KOPT-K1 (cell line): ENCODE measurements around the gene TULP4.
"Not testable (repeated sequence)": the region's sequence is repeated elsewhere in the genome, so short reads cannot be mapped to it uniquely, and the experiment has no call there.

Source experiments
- H3K27ac ChIP-seq: fragments of 200-600 bp; sonication (generic); 2 replicates; pipeline ENCODE4 v1.5.1; 2016; ENCODE audit warnings: antibody characterized with exemption, mild to moderate bottlenecking, low read depth, low read length; ENCODE audit not compliant: poor library complexity, severe bottlenecking
- H3K36me3 ChIP-seq: fragments of 200-600 bp; sonication (generic); 2 replicates; pipeline ENCODE4 v1.5.1; 2017; ENCODE audit warnings: antibody characterized with exemption, mild to moderate bottlenecking, low read length, moderate library complexity; ENCODE audit not compliant: insufficient read depth
- H3K9me3 ChIP-seq: fragments of 200-600 bp; sonication (generic); 2 replicates; pipeline ENCODE4 v1.5.1; 2017; ENCODE audit warnings: antibody characterized with exemption, low read length, mild to moderate bottlenecking; ENCODE audit not compliant: insufficient read depth, poor library complexity, severe bottlenecking

The TULP4 gene

DNA sequence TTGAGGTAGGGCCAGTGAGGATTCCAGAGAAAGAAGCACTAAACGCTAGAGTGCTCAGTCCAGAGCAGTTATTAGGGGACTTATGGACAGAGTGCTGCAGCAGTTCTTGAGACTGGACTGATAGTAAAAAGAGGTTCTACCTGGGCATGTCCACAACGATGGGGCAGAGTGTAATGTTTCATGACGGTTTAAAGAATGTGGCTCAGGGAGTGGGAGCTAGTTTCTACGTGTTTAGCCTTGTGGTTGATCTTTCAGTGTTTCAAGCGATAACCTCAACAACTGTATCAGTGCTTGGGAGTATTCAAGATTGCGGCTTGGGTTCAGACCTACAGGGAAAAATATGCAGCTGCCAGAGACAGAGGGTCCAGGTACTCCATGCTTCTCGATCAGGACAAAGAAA, 67.1 kb downstream of the TULP4 start:
- no peaks in the 10 kb centered on the region for H3K9me3 ChIP-seq
- H3K27ac ChIP-seq: no peak overlapping the region
- H3K36me3 ChIP-seq: no peaks in the 10 kb centered on the region

DNA sequence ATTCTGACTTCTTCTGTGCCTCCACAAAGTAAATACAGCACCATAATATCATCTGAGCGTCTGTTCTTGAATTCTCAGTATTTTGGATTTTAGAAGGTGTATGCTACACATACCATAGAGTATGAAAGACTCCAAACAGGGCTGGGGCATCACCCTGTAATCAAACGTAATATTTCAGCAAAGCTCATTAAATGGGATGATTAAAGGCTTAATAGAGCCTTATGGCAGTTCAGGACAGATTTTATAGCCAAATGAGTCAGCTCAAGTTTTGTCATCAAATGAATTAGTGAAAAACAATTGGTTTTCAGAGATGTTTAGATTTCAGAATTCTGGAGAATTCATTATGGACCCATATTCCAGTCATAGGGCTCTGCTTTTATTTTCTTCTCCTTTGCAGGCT, 68.9 kb downstream of the TULP4 start:
- no peaks in the 10 kb centered on the region for H3K9me3 ChIP-seq
- H3K36me3 ChIP-seq: no peaks in the 10 kb centered on the region
- no peak overlapping the region for H3K27ac ChIP-seq

DNA sequence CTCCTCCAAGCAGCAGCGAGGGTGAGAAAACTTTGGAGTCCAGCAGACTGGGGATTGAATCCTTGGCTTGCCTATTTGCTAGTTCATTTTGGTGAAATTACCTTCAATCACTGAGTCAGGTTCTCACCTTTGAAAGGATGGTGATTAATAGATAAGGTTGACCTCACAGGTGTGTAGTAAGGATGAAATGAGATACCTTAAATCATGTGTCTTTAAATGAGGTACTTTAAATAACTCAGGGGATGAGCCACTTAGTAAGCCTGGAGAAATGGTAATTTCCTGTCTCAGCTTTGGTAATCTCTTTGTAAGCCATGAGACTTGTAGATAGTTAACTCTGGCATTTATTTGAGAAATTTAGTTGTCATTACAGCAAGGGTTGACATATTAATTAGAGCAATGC, 70.2 kb downstream of the TULP4 start:
- Histone ChIP-seq H3K9me3 (no peaks in the 10 kb centered on the region), H3K27ac (no peak overlapping the region), H3K36me3 (no peaks in the 10 kb centered on the region)

DNA sequence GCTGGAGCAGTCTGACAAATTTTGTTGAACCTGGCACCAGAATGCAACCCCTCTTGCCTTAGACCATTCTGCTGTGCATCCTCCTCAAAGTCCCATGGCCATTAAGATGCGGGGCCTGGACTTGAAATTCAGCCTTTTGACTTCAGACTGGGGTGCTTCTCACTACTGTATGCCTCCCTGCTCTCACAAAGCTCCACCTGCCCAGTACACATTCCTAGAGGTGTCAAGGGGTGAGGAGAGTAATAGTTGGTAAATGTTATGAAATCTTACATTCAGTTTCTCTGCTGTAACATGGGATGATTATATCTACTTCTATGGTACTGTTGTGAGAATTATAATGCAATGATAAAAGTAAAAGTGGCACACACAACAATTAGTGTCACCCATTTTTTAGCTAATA, 70.8 kb downstream of the TULP4 start:
- no peaks in the 10 kb centered on the region for H3K36me3 ChIP-seq
- H3K27ac ChIP-seq: no peak overlapping the region

DNA sequence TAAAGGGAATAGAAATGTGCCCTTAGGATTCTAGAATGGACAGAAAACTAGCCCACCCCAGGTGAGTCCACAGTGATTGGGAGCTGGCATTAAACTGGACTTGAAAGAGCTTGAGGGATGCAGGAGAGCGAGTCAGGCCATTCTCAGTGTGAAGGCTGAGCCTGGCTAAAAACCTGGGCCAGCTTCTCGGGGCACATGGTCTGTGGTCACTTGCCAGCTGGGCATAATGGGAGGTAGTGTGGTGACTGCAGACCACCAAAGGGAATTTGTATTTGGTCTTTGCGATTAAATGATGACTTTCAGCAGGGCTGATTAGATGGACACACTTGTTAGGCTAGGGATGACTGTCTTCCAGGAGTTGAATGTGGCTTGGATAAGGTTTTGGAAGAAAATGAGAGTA, 71.3 kb downstream of the TULP4 start:
- H3K27ac ChIP-seq: no peak overlapping the region

More for the DNA sequence above, 70.8 kb downstream of the TULP4 start:
- H3K9me3 ChIP-seq: no peaks in the 10 kb centered on the region

DNA sequence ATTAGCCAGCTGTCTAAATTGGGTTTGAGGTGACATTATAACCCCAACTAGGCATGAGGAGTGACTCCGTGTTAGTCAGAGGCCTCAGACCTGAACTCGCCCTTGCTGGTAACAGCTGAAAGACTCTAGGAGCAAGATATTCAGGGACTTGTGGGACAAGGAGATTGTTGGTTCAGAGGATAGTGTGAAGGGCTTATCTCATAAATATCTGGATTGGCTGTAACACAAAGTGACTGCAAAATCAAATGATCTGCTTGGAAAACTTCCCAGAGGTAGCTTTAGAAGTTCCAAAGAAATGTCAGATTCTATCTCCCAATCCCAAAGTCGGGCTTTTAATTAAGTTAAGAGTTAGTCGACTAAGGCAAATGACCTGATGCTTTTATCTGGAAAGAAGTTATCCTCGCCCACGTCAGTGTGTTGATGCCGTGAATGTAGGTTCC, 72.4 kb downstream of the TULP4 start:
- Histone ChIP-seq H3K27ac (no peak overlapping the region), H3K36me3 (no peaks in the 10 kb centered on the region), H3K9me3 (no peaks in the 10 kb centered on the region)

More for the DNA sequence above, 71.3 kb downstream of the TULP4 start:
- Histone ChIP-seq H3K9me3 (no peaks in the 10 kb centered on the region), H3K36me3 (no peaks in the 10 kb centered on the region)

DNA sequence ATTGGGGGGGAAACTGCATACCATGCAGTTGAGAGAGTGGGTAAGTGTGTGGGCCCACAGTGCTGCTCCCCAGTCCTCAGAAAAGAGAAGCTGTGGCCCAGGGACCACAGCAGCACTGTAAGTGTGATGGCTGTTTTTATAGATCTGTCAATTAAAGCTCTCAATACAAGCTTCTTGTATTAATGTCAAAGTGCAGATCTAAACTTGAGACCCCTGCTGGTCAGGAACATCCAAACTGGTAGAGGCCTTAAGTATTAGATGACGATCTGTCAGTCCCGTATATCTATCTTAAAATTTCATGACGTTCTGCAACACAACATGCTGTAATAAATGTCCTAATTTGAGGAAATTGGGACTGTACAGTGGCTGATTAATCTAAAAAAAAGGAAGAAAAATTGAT, 74.8 kb downstream of the TULP4 start:
- Histone ChIP-seq H3K27ac (no peak overlapping the region), H3K36me3 (no peaks in the 10 kb centered on the region), H3K9me3 (peaks cover 9% of the 10 kb centered on the region)

DNA sequence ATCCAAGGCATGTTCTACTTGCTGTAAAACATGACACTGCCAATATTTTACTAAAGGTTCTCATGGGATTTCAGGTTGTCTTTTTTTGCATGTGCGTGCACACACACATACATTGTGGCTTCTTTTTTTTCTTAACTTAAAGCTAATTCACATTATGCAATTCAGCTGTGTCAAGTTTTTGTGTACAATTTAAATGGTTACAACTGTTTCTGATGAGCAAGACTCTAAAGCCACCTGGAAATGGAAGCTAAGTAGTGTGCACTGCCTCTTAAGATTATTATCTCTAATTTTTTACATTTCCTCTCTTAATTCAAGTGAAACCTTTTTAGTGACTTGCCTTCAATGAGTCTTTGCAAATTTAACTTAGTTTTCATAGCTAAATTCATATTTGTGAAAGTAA, 75.3 kb downstream of the TULP4 start:
- no peaks in the 10 kb centered on the region for H3K36me3 ChIP-seq

GRCh38 chr6:158388727-158389126, 76.5 kb downstream of the TULP4 start:
- Histone ChIP-seq H3K9me3 (peaks cover 26% of the 10 kb centered on the region), H3K27ac (no peak overlapping the region), H3K36me3 (no peaks in the 10 kb centered on the region)

More for the DNA sequence above, 75.3 kb downstream of the TULP4 start:
- no peak overlapping the region for H3K27ac ChIP-seq
- H3K9me3 ChIP-seq: peaks cover 14% of the 10 kb centered on the region

DNA sequence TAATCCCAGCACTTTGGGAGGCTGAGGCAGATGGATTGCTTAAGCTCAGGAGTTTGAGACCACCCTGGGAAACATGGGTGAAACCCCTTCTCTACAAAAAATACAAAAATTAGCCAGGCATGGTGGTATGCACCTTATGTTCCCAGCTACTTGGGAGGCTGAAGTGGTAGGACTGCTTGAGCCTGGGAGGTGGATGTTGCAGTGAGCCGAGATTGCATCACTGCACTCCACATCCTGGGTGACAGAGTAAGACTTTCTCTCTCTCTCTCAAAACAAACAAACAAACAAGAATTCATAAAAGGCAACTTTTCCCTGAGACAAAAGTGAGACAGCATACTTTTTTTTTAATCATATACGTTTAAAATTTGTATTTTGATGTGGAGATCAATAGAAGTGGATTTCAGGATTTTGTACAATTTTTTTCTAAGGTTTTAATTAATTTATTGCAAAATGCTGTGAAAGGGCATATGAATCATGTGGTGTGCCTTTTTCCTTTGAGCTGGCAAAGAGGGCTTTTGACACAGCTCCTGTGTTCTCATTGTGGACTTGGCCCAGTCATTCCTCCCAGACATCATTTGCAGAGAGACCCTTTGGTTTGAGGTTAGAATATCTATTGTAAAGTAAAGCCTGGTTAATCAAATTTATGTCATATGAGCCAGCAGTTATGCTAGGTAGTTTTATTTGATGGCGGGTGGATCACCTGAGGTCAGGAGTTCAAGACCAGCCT, 77.1 kb downstream of the TULP4 start:
- Histone ChIP-seq H3K9me3 (peaks cover 31% of the 10 kb centered on the region), H3K27ac (no peak overlapping the region), H3K36me3 (no peaks in the 10 kb centered on the region)

DNA sequence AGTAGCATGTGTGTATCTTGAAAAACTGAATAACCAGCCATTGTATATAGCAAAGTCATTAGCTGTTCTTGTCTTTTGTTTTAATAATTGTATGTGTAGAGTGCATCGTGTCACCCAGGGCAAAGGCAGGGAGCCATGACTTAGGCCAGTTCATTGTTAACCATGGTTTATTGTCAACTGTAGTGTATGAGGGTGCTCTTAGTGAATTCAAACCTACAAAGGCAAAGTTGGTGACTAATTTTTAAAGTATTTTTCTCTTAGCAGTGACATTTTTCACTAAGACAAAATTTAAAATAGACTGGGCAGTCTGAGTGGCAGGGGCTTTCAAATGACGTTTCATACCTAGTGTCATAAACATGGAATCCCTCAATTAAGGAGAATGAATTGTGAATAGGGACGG, 79.0 kb downstream of the TULP4 start:
- Histone ChIP-seq H3K36me3 (no peaks in the 10 kb centered on the region), H3K27ac (no peak overlapping the region), H3K9me3 (peaks cover 31% of the 10 kb centered on the region)

- H3K27ac ChIP-seq, H3K36me3 ChIP-seq: not testable (repeated sequence)
- H3K9me3 ChIP-seq: peaks cover 31% of the 10 kb centered on the region
These were observed 79.7 kb downstream of the TULP4 start for GRCh38 chr6:158391977-158392376.

- Histone ChIP-seq H3K27ac (no peak overlapping the region), H3K9me3 (peaks cover 31% of the 10 kb centered on the region), H3K36me3 (no peaks in the 10 kb centered on the region)
These were observed 83.9 kb downstream of the TULP4 start for GRCh38 chr6:158396136-158396535.

DNA sequence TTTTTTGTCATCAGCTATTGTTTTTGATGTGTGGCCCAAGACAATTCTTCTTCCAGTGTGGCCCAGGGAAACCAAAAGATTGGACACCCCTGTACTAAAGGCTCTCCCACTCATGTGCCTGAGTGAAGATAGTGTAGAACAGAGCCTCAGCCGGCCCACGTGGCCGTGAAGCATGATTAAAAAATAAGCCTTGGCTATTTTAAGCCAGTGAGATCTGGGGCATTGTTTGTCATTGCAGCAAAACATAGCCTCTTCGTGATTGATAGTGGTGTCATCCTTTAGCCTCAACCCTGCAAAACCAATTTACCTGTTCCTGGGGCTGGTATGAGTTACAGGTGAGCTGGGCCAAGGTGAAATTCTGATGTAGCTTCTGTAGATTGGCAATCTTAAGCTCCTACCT, 85.3 kb downstream of the TULP4 start:
- H3K36me3 ChIP-seq: no peaks in the 10 kb centered on the region
- H3K27ac ChIP-seq: no peak overlapping the region
- peaks cover 17% of the 10 kb centered on the region for H3K9me3 ChIP-seq

- H3K27ac ChIP-seq: no peak overlapping the region
- peaks cover 9% of the 10 kb centered on the region for H3K9me3 ChIP-seq
- H3K36me3 ChIP-seq: no peaks in the 10 kb centered on the region
These were observed 86.2 kb downstream of the TULP4 start for GRCh38 chr6:158398252-158399024.
